Lower leg skin (tissue), 3 donors: ENCODE measurements around the gene IGFN1.

Experiments used
- CTCF ChIP-seq, 3 donors: fragments of 450-650 bp; IDR thresholded peaks; one replicate each; pipeline ENCODE4 v1.5.1; 2016; ENCODE audit warnings: antibody characterized with exemption in 3 of 3, mild to moderate bottlenecking in 3 of 3, moderate library complexity in 2 of 3
- POLR2A ChIP-seq, 2 donors: fragments of 450-650 bp; IDR thresholded peaks; one replicate each; pipeline ENCODE4 v1.6.1; 2016 to 2017; ENCODE audit warnings: antibody characterized with exemption in 2 of 2, mild to moderate bottlenecking in 1 of 2, moderate library complexity in 1 of 2

GRCh38 chr1:201175820-201176500 lies 14.7 kb upstream of the IGFN1 start:
- TF ChIP-seq CTCF (IDR thresholded peaks at IDR 0.05), result no peak
- no peak for TF ChIP-seq POLR2A (IDR thresholded peaks at IDR 0.05)
